ENCODE measurements around the gene TMC3. TPM values are rescaled to one million over a fixed set of nuclear protein-coding genes. Genes with fewer than 3 reads are reported as not detected.

Gene TMC3
- total and polyA plus RNA-seq, 9 donors: 0.05 to 0.23 TPM; not detected in 7

DNA sequence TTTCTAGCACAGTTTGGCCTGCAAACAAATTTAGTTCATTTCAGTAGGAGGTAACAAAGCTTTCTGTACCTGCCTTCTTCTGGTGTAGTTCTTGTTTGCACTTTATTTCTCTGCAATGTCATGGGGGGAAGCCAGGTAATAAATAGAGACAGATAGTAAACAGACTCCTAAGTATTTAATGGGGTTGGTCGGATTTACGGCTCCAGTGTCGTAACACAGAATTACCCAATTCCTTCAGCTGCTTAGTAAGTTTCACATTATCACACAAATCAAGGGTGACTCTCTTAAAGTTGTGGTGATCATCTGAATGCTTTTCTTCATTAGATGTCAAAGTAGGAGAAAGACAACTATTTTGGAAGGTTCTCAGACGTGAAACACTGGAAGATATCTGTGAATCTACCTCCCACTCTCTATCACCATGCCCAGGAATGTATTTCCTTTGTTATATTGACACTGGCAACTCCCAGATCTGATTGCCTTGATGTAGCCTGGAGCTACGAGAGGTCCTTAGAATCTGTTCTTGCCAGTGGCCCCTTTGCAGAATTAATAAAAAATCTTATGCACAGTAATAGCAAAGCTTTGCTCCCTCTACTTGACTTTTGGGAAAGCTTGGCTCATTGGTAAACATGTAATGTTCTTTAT, 25.0 kb upstream of the TMC3 start:
- TF ChIP-seq, protein P1, sequence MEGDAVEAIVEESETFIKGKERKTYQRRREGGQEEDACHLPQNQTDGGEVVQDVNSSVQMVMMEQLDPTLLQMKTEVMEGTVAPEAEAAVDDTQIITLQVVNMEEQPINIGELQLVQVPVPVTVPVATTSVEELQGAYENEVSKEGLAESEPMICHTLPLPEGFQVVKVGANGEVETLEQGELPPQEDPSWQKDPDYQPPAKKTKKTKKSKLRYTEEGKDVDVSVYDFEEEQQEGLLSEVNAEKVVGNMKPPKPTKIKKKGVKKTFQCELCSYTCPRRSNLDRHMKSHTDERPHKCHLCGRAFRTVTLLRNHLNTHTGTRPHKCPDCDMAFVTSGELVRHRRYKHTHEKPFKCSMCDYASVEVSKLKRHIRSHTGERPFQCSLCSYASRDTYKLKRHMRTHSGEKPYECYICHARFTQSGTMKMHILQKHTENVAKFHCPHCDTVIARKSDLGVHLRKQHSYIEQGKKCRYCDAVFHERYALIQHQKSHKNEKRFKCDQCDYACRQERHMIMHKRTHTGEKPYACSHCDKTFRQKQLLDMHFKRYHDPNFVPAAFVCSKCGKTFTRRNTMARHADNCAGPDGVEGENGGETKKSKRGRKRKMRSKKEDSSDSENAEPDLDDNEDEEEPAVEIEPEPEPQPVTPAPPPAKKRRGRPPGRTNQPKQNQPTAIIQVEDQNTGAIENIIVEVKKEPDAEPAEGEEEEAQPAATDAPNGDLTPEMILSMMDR (IDR thresholded peaks at IDR 0.05): no peak
- no peak for TF ChIP-seq EP300 (IDR thresholded peaks at IDR 0.05)
- intact Hi-C loops (cut with DNase I): loop anchor here in 2 of 4 donors (5.0 to 10.0 kb wide), 2 partner anchors 122 to 294 kb away; no protein-coding TSS in a partner anchor
- H3K27ac ChIP-seq: no peak overlapping the region
- WGBS, 3 donors: 75 to 92% (median 88%) methylated on average over 5 of the region's 5 CpGs
- DNase-seq: no peak
- H3K36me3 ChIP-seq: no peaks in the 10 kb centered on the region
- no peaks in the 10 kb centered on the region for H3K27me3 ChIP-seq
- H3K4me3 ChIP-seq: no peak overlapping the region
- H3K4me1 ChIP-seq (ENCODE audit: insufficient read depth): no peaks in the 10 kb centered on the region
- no peaks in the 10 kb centered on the region for H3K9me3 ChIP-seq

DNA sequence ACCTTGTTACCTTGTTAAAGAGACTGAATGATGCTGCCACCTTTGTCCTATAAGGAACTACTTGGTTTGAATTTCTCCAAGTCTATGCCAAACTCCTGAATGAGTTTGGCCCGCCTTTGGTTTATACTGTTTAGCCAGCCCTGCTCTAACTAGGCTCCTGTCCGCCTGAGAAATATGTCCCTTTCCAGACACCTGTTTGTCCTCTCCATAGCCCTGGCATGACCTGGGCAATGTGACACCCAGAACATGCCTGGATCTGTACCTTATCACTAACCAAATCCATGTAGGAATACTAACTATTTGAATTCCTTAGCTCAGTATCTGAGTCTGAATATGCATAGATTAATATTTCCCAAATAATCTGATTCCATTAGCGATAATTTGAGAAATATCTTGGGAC, 24.4 kb upstream of the TMC3 start:
- Histone ChIP-seq H3K9me3 (no peaks in the 10 kb centered on the region), H3K27me3 (no peaks in the 10 kb centered on the region), H3K4me3 (no peak overlapping the region), H3K36me3 (no peaks in the 10 kb centered on the region), H3K4me1 (ENCODE audit: insufficient read depth) (no peaks in the 10 kb centered on the region), H3K27ac (no peak overlapping the region)
- intact Hi-C loops (cut with DNase I): loop anchor here in 2 of 4 donors (5.0 to 10.0 kb wide), 2 partner anchors 121 to 294 kb away; no protein-coding TSS in a partner anchor
- DNase-seq: no peak
- WGBS, 3 donors: 83 to 97% (median 93%) methylated on average over 3 of the region's 3 CpGs
- TF ChIP-seq POLR2A (IDR thresholded peaks at IDR 0.05) (no peak), EP300 (IDR thresholded peaks at IDR 0.05) (no peak)
- TF ChIP-seq, protein P1 (IDR thresholded peaks at IDR 0.05): no peak

DNA sequence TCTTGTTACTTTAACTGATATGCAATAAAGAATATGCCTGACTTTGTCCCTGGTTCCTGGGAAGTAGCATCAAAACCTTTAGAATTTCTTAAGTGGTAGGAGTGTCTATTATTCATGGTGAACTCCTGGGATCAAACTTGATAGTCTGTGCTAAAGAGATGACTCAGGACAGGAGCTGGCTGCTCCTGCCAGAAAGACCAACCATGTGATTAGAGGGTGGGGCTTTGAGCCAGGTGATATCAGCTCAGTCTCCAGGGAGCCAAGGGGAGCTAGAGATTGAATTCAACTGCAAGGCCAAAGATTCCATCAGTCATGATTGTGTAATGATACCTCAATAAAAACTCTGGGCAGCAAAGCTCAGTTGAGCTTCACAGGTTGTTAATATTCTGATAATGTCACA, 20.6 kb upstream of the TMC3 start:
- Histone ChIP-seq H3K27me3 (no peaks in the 10 kb centered on the region), H3K9me3 (no peaks in the 10 kb centered on the region), H3K4me3 (no peak overlapping the region), H3K4me1 (ENCODE audit: insufficient read depth) (no peaks in the 10 kb centered on the region), H3K27ac (no peak overlapping the region), H3K36me3 (no peaks in the 10 kb centered on the region)
- intact Hi-C loops (cut with DNase I): loop anchor here in 2 of 4 donors (5.0 to 10.0 kb wide), 2 partner anchors 117 to 290 kb away; no protein-coding TSS in a partner anchor
- TF ChIP-seq POLR2A (IDR thresholded peaks at IDR 0.05): no peak
- TF ChIP-seq, protein P1 (IDR thresholded peaks at IDR 0.05): no peak
- no peak for TF ChIP-seq EP300 (IDR thresholded peaks at IDR 0.05)
- no peak for DNase-seq

DNA sequence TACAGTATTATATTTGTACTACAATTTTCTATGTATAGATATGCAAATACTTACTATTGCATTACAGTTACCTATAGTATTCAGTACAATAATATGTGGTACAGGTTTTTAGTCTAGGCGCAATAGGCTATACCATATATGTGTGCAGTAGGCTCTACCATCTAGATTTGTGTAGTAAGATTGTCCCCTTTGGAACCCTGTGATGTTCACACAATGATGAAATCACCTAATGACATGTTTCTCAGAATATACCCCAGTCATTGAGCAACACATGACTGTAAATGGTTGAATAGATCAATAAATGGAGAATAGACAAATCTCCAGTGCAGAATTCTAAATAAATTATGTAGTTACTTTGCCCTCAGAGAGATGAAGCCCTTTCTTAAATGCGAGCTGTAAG, 17.6 kb upstream of the TMC3 start:
- 97 to 98% (median 98%) methylated on average over 2 of the region's 2 CpGs for WGBS, 3 donors
- Histone ChIP-seq H3K4me1 (ENCODE audit: insufficient read depth) (no peaks in the 10 kb centered on the region), H3K27ac (no peak overlapping the region), H3K4me3 (no peak overlapping the region), H3K27me3 (no peaks in the 10 kb centered on the region), H3K9me3 (no peaks in the 10 kb centered on the region), H3K36me3 (no peaks in the 10 kb centered on the region)
- intact Hi-C loops (cut with DNase I): loop anchor here in 1 of 4 donors (10.0 kb wide), 1 partner anchor 287 kb away; no protein-coding TSS in a partner anchor
- TF ChIP-seq EP300 (IDR thresholded peaks at IDR 0.05): no peak
- TF ChIP-seq, protein P1 (IDR thresholded peaks at IDR 0.05): no peak
- TF ChIP-seq POLR2A (IDR thresholded peaks at IDR 0.05): no peak
- DNase-seq: no peak
